ENCODE data around the gene GSE1.
A peak's percentile ranks its signal among the peaks of the same experiment; 100 is the strongest.

Gene GSE1

GRCh38 chr16:85592700-85593493 is 20.2 kb upstream of the GSE1 start:
- no peak overlapping the region for H3K4me3 ChIP-seq (ENCODE audit: low read depth, low read length)
- no peak for TF ChIP-seq MAX (IDR thresholded peaks at IDR 0.05; ENCODE audit: low read depth, low read length)
- TF ChIP-seq CTCF (IDR thresholded peaks at IDR 0.05; ENCODE audit: low read depth, low read length), result no peak
- no peak for TF ChIP-seq POLR2A (IDR thresholded peaks at IDR 0.05; ENCODE audit: extremely low read depth, insufficient read length)
- no peak for TF ChIP-seq MYC (IDR thresholded peaks at IDR 0.05; ENCODE audit: low read depth, low read length)
- peak; percentile 32 for DNase-seq (ENCODE audit: low read depth)

DNA sequence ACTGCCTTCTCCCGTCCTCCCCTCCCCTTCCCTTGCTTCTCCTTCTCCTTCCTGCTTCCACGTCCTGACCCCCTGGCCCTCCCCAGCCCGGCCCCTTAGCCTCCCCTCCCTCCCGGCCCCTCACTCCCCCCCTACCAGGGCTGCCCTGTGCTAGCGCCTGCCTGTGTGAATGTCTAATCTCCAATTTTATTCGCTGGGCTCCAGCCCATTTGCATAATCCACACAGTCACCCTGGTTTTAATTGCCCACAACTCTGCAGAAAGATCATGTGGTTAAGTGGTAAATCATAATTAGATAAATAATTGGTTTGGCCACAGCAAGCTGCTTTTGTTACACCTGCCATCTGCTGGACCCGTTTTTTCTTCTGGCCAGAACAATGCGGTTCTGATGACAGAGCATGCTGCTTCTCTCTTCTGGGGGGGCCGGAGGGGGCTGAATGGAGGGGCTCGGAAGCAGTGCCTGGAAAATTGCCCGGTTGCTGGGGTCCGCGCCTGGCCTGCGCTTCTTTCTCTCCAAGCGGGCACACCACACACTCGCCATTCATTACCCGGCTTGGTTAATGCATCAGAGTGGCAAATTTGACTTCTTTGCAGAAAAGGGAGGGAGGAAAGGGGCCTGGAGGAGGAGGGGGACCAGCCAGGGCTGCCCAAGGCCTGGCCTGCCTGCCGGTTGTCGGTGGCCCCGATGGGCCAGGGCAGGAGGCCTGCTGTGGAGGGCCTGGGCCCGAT is 19.5 kb upstream of the GSE1 start:
- no peak overlapping the region for H3K4me3 ChIP-seq (ENCODE audit: low read depth, low read length)
- DNase-seq (ENCODE audit: low read depth), result peak; percentile 30
- no peak for TF ChIP-seq POLR2A (IDR thresholded peaks at IDR 0.05; ENCODE audit: extremely low read depth, insufficient read length)
- no peak for TF ChIP-seq MYC (IDR thresholded peaks at IDR 0.05; ENCODE audit: low read depth, low read length)
- TF ChIP-seq MAX (IDR thresholded peaks at IDR 0.05; ENCODE audit: low read depth, low read length), result no peak
- TF ChIP-seq CTCF (IDR thresholded peaks at IDR 0.05; ENCODE audit: low read depth, low read length), result no peak

- no peak for DNase-seq (ENCODE audit: low read depth)
- no peak for TF ChIP-seq CTCF (IDR thresholded peaks at IDR 0.05; ENCODE audit: low read depth, low read length)
- no peak overlapping the region for H3K4me3 ChIP-seq (ENCODE audit: low read depth, low read length)
Measured at GRCh38 chr16:85594273-85594977, 18.7 kb upstream of the GSE1 start.

- TF ChIP-seq MAX (IDR thresholded peaks at IDR 0.05; ENCODE audit: low read depth, low read length) (no peak), CTCF (IDR thresholded peaks at IDR 0.05; ENCODE audit: low read depth, low read length) (no peak), MYC (IDR thresholded peaks at IDR 0.05; ENCODE audit: low read depth, low read length) (no peak), POLR2A (IDR thresholded peaks at IDR 0.05; ENCODE audit: extremely low read depth, insufficient read length) (no peak)
- H3K4me3 ChIP-seq (ENCODE audit: low read depth, low read length), result no peak overlapping the region
- no peak for DNase-seq (ENCODE audit: low read depth)
Measured at GRCh38 chr16:85594978-85595661, 18.0 kb upstream of the GSE1 start.

GRCh38 chr16:85595812-85596502 is 17.2 kb upstream of the GSE1 start:
- TF ChIP-seq MYC (IDR thresholded peaks at IDR 0.05; ENCODE audit: low read depth, low read length) (no peak), MAX (IDR thresholded peaks at IDR 0.05; ENCODE audit: low read depth, low read length) (no peak), POLR2A (IDR thresholded peaks at IDR 0.05; ENCODE audit: extremely low read depth, insufficient read length) (no peak), CTCF (IDR thresholded peaks at IDR 0.05; ENCODE audit: low read depth, low read length) (no peak)

More at GRCh38 chr16:85595812-85596502, 17.2 kb upstream of the GSE1 start:
- H3K4me3 ChIP-seq (ENCODE audit: low read depth, low read length), result no peak overlapping the region
- DNase-seq (ENCODE audit: low read depth), result no peak

Measured in NB4 (cell line).